ENCODE data around the gene POU6F2.

The POU6F2 gene

DNA sequence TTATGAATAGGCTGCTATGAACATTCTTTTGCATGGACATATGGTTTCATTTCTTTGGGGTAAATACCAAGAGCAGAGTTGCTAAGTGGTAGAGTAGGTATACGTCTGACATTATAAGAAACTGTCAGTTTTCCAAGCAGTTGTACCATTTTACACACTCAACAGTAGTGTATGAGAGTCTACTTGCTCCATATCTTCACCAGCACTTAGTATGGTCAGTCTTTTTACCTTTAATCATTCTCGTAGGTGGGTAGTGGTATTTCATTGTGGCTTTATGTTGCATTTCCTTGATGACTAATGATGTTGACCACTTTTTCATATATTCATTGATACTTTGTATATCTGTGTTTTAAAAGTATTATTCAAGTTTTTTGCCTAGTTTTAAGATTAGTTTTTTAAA is 45.1 kb downstream of the POU6F2 start:
- no peaks in the 10 kb centered on the region for H3K27me3 ChIP-seq (ENCODE audit: control insufficient read depth, low read length)
- no peak overlapping the region for H3K4me2 ChIP-seq (ENCODE audit: low read length)
- no peaks in the 10 kb centered on the region for H4K20me1 ChIP-seq (ENCODE audit: control insufficient read depth, insufficient read depth, low read depth, low read length)
- no peaks in the 10 kb centered on the region for H3K4me1 ChIP-seq (ENCODE audit: control insufficient read depth, low read length)
- TF ChIP-seq EZH2phosphoT487 (IDR thresholded peaks at IDR 0.05; ENCODE audit: borderline replicate concordance, low read length) (no peak), CTCF (IDR thresholded peaks at IDR 0.05; ENCODE audit: low read depth, low read length, poor library complexity, severe bottlenecking) (no peak)
- no peaks in the 10 kb centered on the region for H3K9me2 ChIP-seq (replicated peaks; ENCODE audit: control insufficient read depth, low read length)
- H3K27ac ChIP-seq (ENCODE audit: low read depth, low read length) = no peak overlapping the region
- no peaks in the 10 kb centered on the region for H3K79me2 ChIP-seq (ENCODE audit: control insufficient read depth, low read length)
- H3F3A ChIP-seq (ENCODE audit: control insufficient read depth, insufficient read depth) = no peaks in the 10 kb centered on the region
- no peaks in the 10 kb centered on the region for H3K36me3 ChIP-seq (ENCODE audit: control insufficient read depth, low read length)
- peaks cover 2% of the 10 kb centered on the region; the same call in 1 of the 2 replicates for H3K9me3 ChIP-seq (ENCODE audit: control insufficient read depth, insufficient read depth, low read length)
- H3K4me3 ChIP-seq (ENCODE audit: low read length) = no peak overlapping the region

DNA sequence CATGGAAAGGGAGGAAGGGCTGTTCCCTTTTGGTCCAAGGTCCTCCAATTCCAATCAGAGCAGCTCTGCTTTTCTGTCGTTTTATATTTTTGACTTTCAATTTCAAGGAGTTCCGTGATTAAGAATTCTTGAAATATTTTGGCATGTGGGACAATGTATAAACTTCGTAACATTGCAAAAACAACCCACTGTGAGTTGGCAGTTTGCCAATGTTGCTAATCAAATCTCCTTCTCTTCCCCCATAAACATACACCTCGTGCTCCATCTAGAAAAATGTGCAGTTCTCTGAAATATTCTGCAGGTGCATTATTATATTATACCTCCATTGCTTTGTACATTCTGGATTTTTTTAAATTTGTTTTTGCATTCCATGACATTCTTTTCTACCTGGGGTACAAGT is 49.8 kb downstream of the POU6F2 start:
- Histone ChIP-seq H3K27me3 (ENCODE audit: control insufficient read depth, low read length) (no peaks in the 10 kb centered on the region), H3K9me2 (replicated peaks; ENCODE audit: control insufficient read depth, low read length) (no peaks in the 10 kb centered on the region)

GRCh38 chr7:39033885-39034624 is 56.3 kb downstream of the POU6F2 start:
- no peaks in the 10 kb centered on the region for H3K9me2 ChIP-seq (replicated peaks; ENCODE audit: control insufficient read depth, low read length)
- no peak overlapping the region for H3K4me2 ChIP-seq (ENCODE audit: low read length)
- H3K79me2 ChIP-seq (ENCODE audit: control insufficient read depth, low read length) = no peaks in the 10 kb centered on the region
- no peak overlapping the region for H3K4me3 ChIP-seq (ENCODE audit: low read length)
- H3F3A ChIP-seq (ENCODE audit: control insufficient read depth, insufficient read depth) = no peaks in the 10 kb centered on the region
- no peaks in the 10 kb centered on the region for H3K36me3 ChIP-seq (ENCODE audit: control insufficient read depth, low read length)
- no peaks in the 10 kb centered on the region; the same call in 1 of the 2 replicates for H3K27me3 ChIP-seq (ENCODE audit: control insufficient read depth, low read length)
- H4K20me1 ChIP-seq (ENCODE audit: control insufficient read depth, insufficient read depth, low read depth, low read length) = no peaks in the 10 kb centered on the region
- no peaks in the 10 kb centered on the region for H3K4me1 ChIP-seq (ENCODE audit: control insufficient read depth, low read length)
- no peak overlapping the region for H3K27ac ChIP-seq (ENCODE audit: low read depth, low read length)
- TF ChIP-seq EZH2phosphoT487 (IDR thresholded peaks at IDR 0.05; ENCODE audit: borderline replicate concordance, low read length) (no peak), CTCF (IDR thresholded peaks at IDR 0.05; ENCODE audit: low read depth, low read length, poor library complexity, severe bottlenecking) (no peak)
- no peaks in the 10 kb centered on the region for H3K9me3 ChIP-seq (ENCODE audit: control insufficient read depth, insufficient read depth, low read length)

More for the DNA sequence above, 49.8 kb downstream of the POU6F2 start:
- Histone ChIP-seq H3K4me3 (ENCODE audit: low read length) (no peak overlapping the region), H3F3A (ENCODE audit: control insufficient read depth, insufficient read depth) (no peaks in the 10 kb centered on the region), H3K4me2 (ENCODE audit: low read length) (no peak overlapping the region), H4K20me1 (ENCODE audit: control insufficient read depth, insufficient read depth, low read depth, low read length) (no peaks in the 10 kb centered on the region), H3K27ac (ENCODE audit: low read depth, low read length) (no peak overlapping the region), H3K4me1 (ENCODE audit: control insufficient read depth, low read length) (no peaks in the 10 kb centered on the region), H3K9me3 (ENCODE audit: control insufficient read depth, insufficient read depth, low read length) (peaks cover 2% of the 10 kb centered on the region; the same call in 1 of the 2 replicates), H3K79me2 (ENCODE audit: control insufficient read depth, low read length) (no peaks in the 10 kb centered on the region), H3K36me3 (ENCODE audit: control insufficient read depth, low read length) (no peaks in the 10 kb centered on the region)
- no peak for TF ChIP-seq CTCF (IDR thresholded peaks at IDR 0.05; ENCODE audit: low read depth, low read length, poor library complexity, severe bottlenecking)
- no peak for TF ChIP-seq EZH2phosphoT487 (IDR thresholded peaks at IDR 0.05; ENCODE audit: borderline replicate concordance, low read length)

Measured in DOHH2 (cell line).